ENCODE data around the gene SNRPF.

SNRPF gene

GRCh38 chr12:95859947-95860850 lies 1.4 kb downstream of the SNRPF start:
- FAIRE-seq = no peak

GRCh38 chr12:95862038-95862437 lies 3.3 kb downstream of the SNRPF start:
- FAIRE-seq = no peak

- no peak for FAIRE-seq
Observed at GRCh38 chr12:95863337-95863736, 4.6 kb downstream of the SNRPF start.

GRCh38 chr12:95870897-95871296 lies 12.1 kb downstream of the SNRPF start:
- no peak for FAIRE-seq

GRCh38 chr12:95874452-95874851 lies 15.7 kb downstream of the SNRPF start:
- FAIRE-seq = no peak

GRCh38 chr12:95877622-95878021 lies 18.9 kb downstream of the SNRPF start:
- FAIRE-seq = no peak

GRCh38 chr12:95880895-95881294 lies 22.1 kb downstream of the SNRPF start:
- no peak for FAIRE-seq

GRCh38 chr12:95881331-95881955 lies 22.7 kb downstream of the SNRPF start:
- FAIRE-seq = no peak

- FAIRE-seq = no peak
Observed at GRCh38 chr12:95882080-95882479, 23.3 kb downstream of the SNRPF start.

- FAIRE-seq = no peak
Observed at GRCh38 chr12:95882873-95883272, 24.1 kb downstream of the SNRPF start.

- FAIRE-seq = no peak
Observed at GRCh38 chr12:95884998-95885397, 26.2 kb downstream of the SNRPF start.

- no peak for FAIRE-seq
Observed at GRCh38 chr12:95887311-95887710, 28.6 kb downstream of the SNRPF start.

- no peak for FAIRE-seq
Observed at GRCh38 chr12:95890958-95891357, 32.2 kb downstream of the SNRPF start.

GRCh38 chr12:95896846-95897245 lies 38.1 kb downstream of the SNRPF start:
- FAIRE-seq = no peak

GRCh38 chr12:95898081-95898480 lies 39.3 kb downstream of the SNRPF start:
- no peak for FAIRE-seq

GRCh38 chr12:95908573-95908972 lies 49.8 kb downstream of the SNRPF start:
- no peak for FAIRE-seq

- no peak for FAIRE-seq
Observed at GRCh38 chr12:95909871-95910270, 51.1 kb downstream of the SNRPF start.
